GM13977 (cell line): Measurements from ENCODE around the gene KRT74.

Source experiments
- DNase-seq: peaks from one replicate; pipeline ENCODE4 v3.0.0; 2012; ENCODE audit warnings: low spot score
- CTCF ChIP-seq: IDR thresholded peaks from 2 replicates; pipeline ENCODE4 v1.5.1; 2012; ENCODE audit warnings: mild to moderate bottlenecking, control low read depth; ENCODE audit not compliant: insufficient read depth; ENCODE audit errors: extremely low read depth, missing control alignments
- in situ Hi-C: fragments of 300-500 bp; cut with MboI; formaldehyde crosslinking; loops from one replicate; pipeline ENCODE4 v1.12.0; 2022; ENCODE audit warnings: low sequenced_read_pairs, low pct_unique_long_range_greater_than_20kb, mixed read lengths, inconsistent platforms; ENCODE audit not compliant: unreplicated experiment

Gene KRT74

GRCh38 chr12:52518574-52519386 is 54.9 kb downstream of the KRT74 start:
- in situ Hi-C loops, result no loop called here

GRCh38 chr12:52517888-52518287 is 55.8 kb downstream of the KRT74 start:
- no peak for TF ChIP-seq CTCF
- DNase-seq, result no peak
- in situ Hi-C loops, result no loop called here

More at GRCh38 chr12:52518574-52519386, 54.9 kb downstream of the KRT74 start:
- no peak for DNase-seq
- TF ChIP-seq CTCF, result no peak

DNA sequence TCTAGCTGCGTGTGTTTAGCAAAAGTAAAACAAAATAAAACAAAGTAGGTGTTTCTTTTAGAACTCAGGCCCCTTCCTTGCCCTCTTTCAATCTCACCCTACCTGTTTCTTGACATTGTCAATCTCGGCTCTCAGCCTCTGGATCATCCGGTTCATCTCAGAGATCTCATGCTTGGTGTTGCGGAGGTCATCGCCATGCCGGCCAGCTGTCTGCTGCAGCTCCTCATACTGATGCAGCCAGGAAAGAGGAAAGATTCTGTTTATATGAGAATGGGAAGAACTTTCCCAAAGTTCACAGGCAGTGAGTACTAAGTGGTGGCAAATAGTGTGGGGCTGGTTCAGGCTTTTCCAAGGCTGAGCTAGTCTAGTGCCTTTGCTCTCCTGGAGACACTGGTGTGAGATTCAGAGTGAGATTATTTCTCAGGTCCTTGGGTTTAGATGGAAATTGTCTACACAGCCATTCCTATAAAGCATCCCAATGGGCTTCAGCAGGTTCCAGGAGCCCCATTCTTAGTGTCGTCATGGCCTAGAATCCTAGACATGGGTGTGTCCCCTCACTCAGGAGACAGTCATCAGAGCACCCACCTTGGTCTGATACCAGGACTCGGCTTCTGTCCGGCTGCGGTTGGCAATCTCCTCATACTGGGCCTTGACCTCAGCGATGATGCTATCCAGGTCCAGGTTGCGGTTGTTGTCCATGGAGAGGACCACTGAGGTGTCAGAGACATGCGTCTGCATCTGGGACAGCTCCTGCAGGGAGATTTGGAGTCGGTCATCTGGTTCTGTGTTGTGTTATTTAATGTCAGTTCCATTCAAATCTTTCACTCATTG is 56.4 kb downstream of the KRT74 start:
- TF ChIP-seq CTCF, result no peak
- in situ Hi-C loops, result no loop called here
- DNase-seq, result no peak

GRCh38 chr12:52515927-52516831 is 57.5 kb downstream of the KRT74 start:
- no peak for TF ChIP-seq CTCF
- in situ Hi-C loops, result no loop called here
- DNase-seq, result no peak
